ENCODE measurements around the gene FMNL3. TPM values are rescaled to one million over a fixed set of nuclear protein-coding genes. Genes with fewer than 3 reads are reported as not detected.
"Not testable (repeated sequence)": the region's sequence is repeated elsewhere in the genome, so short reads cannot be mapped to it uniquely, and the experiment has no call there.

FMNL3 gene, protein sequence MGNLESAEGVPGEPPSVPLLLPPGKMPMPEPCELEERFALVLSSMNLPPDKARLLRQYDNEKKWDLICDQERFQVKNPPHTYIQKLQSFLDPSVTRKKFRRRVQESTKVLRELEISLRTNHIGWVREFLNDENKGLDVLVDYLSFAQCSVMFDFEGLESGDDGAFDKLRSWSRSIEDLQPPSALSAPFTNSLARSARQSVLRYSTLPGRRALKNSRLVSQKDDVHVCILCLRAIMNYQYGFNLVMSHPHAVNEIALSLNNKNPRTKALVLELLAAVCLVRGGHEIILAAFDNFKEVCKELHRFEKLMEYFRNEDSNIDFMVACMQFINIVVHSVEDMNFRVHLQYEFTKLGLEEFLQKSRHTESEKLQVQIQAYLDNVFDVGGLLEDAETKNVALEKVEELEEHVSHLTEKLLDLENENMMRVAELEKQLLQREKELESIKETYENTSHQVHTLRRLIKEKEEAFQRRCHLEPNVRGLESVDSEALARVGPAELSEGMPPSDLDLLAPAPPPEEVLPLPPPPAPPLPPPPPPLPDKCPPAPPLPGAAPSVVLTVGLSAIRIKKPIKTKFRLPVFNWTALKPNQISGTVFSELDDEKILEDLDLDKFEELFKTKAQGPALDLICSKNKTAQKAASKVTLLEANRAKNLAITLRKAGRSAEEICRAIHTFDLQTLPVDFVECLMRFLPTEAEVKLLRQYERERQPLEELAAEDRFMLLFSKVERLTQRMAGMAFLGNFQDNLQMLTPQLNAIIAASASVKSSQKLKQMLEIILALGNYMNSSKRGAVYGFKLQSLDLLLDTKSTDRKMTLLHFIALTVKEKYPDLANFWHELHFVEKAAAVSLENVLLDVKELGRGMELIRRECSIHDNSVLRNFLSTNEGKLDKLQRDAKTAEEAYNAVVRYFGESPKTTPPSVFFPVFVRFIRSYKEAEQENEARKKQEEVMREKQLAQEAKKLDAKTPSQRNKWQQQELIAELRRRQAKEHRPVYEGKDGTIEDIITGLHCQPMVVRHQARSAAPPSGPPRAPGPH
- total RNA-seq (2014; rRNA removed; shearing (Covaris generic); ENCODE audit: low replicate concordance), result 1.8 and 3.4 TPM in 2 replicates

GRCh38 chr12:49707128-49707811 lies at the start of gene FMNL3:
FMNL3 (minus strand) TSS chr12:49707405; CDS start chr12:49707180, 225 bp downstream.
- DNase-seq (ENCODE audit: low read depth), result peak; percentile 90
- in situ Hi-C loops (cut with HindIII; ENCODE audit: low pct_unique_long_range_greater_than_20kb, low sequenced_read_pairs), result no loop called here

DNA sequence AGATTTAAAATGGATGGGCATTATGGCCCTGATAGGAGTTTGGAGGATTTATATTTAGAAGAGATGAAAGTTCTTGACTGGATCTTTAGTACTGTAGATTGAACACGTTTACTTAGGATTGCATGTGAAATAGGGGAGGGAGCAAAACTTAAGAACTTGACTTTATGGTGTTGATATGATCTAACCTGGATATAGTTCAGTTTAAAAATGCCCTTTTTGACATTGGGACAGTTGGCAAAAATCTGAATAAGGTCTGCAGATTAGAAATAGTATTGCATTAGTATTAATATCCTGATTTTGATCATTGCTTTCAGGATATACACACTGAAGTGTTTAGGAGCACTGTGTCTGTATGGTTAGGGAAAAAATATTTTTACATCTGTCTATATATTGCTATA lies 43.8 kb upstream of the FMNL3 start:
- in situ Hi-C loops (cut with HindIII; ENCODE audit: low pct_unique_long_range_greater_than_20kb, low sequenced_read_pairs), result no loop called here
- no peak for DNase-seq (ENCODE audit: low read depth)

GRCh38 chr12:49750027-49750995 lies 43.1 kb upstream of the FMNL3 start:
- in situ Hi-C loops (cut with HindIII; ENCODE audit: low pct_unique_long_range_greater_than_20kb, low sequenced_read_pairs), result no loop called here
- no peak for DNase-seq (ENCODE audit: low read depth)

DNA sequence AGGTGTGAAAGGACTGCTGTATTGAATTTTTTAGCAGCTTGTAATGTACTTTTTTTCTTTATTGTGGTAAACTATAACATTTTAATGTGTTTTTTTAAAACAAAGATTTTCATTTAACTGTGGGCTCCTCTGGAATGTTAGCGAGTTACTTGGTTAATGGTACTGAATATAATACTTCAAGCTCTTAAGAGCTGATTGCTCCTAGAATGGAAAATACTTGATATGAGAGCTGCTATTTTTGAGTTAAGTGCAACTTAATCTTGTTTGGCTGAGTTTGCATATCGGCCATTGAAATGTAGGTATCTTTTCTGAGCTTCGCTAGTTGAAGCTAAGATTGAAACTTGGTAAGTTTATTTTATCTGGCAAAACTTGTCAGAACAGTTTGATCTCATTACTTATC lies 41.6 kb upstream of the FMNL3 start:
- in situ Hi-C loops (cut with HindIII; ENCODE audit: low pct_unique_long_range_greater_than_20kb, low sequenced_read_pairs), result no loop called here

GRCh38 chr12:49748306-49748705 lies 41.1 kb upstream of the FMNL3 start:
- in situ Hi-C loops (cut with HindIII; ENCODE audit: low pct_unique_long_range_greater_than_20kb, low sequenced_read_pairs), result no loop called here
- DNase-seq (ENCODE audit: low read depth), result no peak

More for the DNA sequence above, 41.6 kb upstream of the FMNL3 start:
- DNase-seq (ENCODE audit: low read depth), result no peak

- in situ Hi-C loops (cut with HindIII; ENCODE audit: low pct_unique_long_range_greater_than_20kb, low sequenced_read_pairs), result no loop called here
- no peak for DNase-seq (ENCODE audit: low read depth)
Measured at GRCh38 chr12:49744363-49744885, 37.2 kb upstream of the FMNL3 start.

DNA sequence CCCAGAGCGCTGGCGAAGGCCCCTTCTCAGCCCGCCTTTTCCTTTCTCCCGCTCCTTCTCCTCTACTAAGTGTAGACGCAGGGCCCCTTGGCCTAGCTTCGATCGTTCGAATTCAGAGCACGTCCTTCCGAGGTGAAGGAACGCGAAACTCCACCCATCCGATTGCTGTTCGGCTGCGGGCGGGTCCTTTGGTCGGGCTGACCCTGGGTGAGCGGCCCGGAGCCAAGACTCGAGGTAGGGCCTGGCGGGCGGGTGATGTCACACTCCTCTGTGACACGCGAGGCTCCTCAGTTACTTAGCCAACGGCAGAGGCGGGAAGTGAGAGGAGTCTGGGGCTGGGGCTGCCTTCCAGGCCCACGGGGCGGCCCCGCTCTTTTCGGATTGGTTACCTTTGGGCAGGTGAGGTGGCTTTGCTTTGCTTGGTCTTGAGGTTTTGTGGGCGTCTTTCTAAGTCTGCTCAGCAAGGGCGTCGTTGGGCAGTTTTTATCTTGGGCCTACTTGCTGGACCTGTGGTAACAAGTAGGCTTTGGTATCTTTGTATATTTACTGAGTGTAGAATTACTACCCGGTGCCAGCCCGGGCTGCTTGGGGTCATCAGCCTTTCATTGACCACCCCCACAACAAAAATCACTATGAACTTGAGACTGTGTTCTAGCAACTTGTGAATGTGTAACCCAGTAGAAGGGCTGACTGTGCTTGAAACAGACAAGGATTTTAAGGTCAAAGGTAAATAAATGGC lies 34.8 kb upstream of the FMNL3 start:
- DNase-seq (ENCODE audit: low read depth), result peak; percentile 88
- in situ Hi-C loops (cut with HindIII; ENCODE audit: low pct_unique_long_range_greater_than_20kb, low sequenced_read_pairs), result no loop called here

DNA sequence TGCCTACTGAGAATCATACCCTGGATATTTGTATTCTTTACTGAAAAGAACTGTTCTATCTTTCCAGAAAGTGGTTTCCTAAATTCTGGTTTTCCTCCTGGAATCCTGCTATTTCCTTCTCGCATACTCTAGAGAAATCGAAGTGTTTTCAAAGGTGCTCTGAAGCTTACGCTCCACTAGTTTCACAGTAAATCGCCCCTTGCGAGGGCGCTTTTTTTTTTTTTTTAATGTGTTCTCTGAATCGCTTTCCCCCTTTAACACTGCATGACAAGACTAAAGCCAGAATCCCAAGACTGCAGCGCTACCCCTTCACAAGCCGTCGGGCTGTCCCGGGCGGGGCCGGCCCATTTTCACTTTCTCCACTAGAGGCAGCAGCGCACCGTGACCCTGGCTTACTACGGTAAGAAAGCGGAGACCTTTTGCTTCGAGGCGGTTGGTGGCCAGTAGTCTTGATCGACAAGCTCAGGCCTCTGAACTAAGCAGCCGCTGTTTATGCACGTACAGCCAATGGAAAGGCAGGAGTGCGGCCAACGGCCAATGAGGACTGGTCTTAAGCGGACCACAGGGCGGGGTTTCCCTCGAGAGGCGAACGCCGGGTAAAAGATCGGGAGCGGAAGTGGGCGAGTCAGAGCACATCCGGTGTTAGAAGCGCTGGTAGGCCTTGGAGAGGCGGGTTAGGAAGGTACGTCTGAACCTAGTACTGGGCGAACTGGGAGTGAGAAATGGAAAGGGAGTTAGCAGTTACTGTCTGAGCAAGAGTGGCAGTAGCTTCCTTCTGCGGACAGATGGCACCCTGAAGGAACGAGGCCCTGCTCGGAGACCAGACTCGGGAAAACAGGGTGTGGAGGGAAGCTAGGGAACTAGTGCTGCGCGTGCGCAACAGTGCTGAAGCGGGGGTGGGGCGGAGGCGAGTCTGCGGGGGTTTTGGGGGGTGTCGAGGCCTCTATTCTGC lies 34.0 kb upstream of the FMNL3 start, which contains the start of gene TMBIM6:
TSS of gene TMBIM6 (plus strand) at position 628 of the 952 bp plus-strand sequence. CDS start 10,937 bp downstream, outside the sequence.
- peak; percentile 99 for DNase-seq (ENCODE audit: low read depth)
- in situ Hi-C loops (cut with HindIII; ENCODE audit: low pct_unique_long_range_greater_than_20kb, low sequenced_read_pairs), result no loop called here

- in situ Hi-C loops (cut with HindIII; ENCODE audit: low pct_unique_long_range_greater_than_20kb, low sequenced_read_pairs); DNase-seq (ENCODE audit: low read depth): not testable (repeated sequence)
Measured at GRCh38 chr12:49740277-49740676, 33.1 kb upstream of the FMNL3 start.

DNA sequence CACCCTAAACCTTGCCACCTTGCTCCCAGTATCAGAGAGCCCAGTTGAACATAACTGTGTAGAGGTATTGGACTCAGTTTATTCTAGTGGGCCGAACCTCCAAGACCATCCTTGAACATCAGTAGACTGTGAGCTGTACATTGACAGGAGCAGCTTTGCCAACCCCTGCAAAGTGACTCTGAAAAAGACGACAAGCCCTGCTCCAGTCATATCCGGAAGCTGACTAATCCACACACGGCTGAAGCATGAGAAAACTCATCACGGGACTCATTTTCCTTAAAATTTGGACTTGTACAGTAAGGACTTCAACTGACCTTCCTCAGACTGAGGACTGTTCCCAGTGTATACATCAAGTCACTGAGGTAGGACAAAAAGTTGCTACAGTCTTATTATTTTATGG lies 31.5 kb upstream of the FMNL3 start:
- in situ Hi-C loops (cut with HindIII; ENCODE audit: low pct_unique_long_range_greater_than_20kb, low sequenced_read_pairs); DNase-seq (ENCODE audit: low read depth): not testable (repeated sequence)

GRCh38 chr12:49734900-49735299 lies 27.7 kb upstream of the FMNL3 start:
- in situ Hi-C loops (cut with HindIII; ENCODE audit: low pct_unique_long_range_greater_than_20kb, low sequenced_read_pairs), result not testable (repeated sequence)

GRCh38 chr12:49733219-49734017 lies 26.2 kb upstream of the FMNL3 start:
- in situ Hi-C loops (cut with HindIII; ENCODE audit: low pct_unique_long_range_greater_than_20kb, low sequenced_read_pairs), result no loop called here
- DNase-seq (ENCODE audit: low read depth), result no peak

More at GRCh38 chr12:49734900-49735299, 27.7 kb upstream of the FMNL3 start:
- DNase-seq (ENCODE audit: low read depth), result not testable (repeated sequence)

DNA sequence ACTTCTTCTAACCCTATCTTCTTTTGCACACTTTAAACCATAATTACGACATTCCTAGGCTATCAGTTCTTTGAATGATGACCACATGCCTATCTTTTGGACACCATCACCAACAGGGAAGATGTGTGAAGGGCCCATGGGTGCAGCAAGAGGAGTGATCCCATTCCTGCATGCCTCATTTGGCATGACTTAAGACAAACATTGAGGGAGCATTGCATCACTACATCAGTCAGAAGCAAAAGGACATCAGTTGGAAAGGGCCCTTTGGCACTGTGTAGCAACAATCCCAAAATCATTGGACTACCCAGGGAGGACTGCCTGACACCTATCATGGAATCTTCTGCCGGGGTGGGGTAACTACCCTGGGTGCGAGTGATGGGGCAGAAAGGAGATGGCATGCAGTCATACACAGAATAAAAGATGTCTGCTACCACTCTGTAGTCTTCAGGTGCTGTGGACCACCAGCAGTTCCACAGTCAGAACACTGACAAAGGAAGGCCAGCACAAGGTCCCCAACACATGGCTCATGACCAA lies 23.4 kb upstream of the FMNL3 start:
- DNase-seq (ENCODE audit: low read depth), result peak; percentile 4
- in situ Hi-C loops (cut with HindIII; ENCODE audit: low pct_unique_long_range_greater_than_20kb, low sequenced_read_pairs), result no loop called here

GRCh38 chr12:49730050-49730449 lies 22.8 kb upstream of the FMNL3 start:
- in situ Hi-C loops (cut with HindIII; ENCODE audit: low pct_unique_long_range_greater_than_20kb, low sequenced_read_pairs), result no loop called here
- DNase-seq (ENCODE audit: low read depth), result no peak
